GM12865 (cell line): ENCODE results near the gene IGSF9B.

ENCODE experiments used
- DNase-seq: peaks from one replicate; pipeline ENCODE4 v3.0.0; 2010; ENCODE audit warnings: low read depth
- H3K4me3 ChIP-seq: 2 replicates; pipeline ENCODE4 v1.5.1; 2011; ENCODE audit warnings: mild to moderate bottlenecking, low read depth, low read length, control low read depth
- CTCF ChIP-seq: IDR thresholded peaks from 2 replicates; pipeline ENCODE4 v1.5.1; 2011; ENCODE audit warnings: low read length, control low read depth, low read depth, inconsistent platforms; ENCODE audit not compliant: insufficient read depth; ENCODE audit errors: missing control alignments

Gene IGSF9B

GRCh38 chr11:133983660-133984316 lies 27.0 kb upstream of the IGSF9B start:
- H3K4me3 ChIP-seq = no peak overlapping the region
- DNase-seq = no peak
- TF ChIP-seq CTCF = no peak

GRCh38 chr11:133982876-133983275 lies 26.1 kb upstream of the IGSF9B start:
- no peak for DNase-seq
- no peak overlapping the region for H3K4me3 ChIP-seq

DNA sequence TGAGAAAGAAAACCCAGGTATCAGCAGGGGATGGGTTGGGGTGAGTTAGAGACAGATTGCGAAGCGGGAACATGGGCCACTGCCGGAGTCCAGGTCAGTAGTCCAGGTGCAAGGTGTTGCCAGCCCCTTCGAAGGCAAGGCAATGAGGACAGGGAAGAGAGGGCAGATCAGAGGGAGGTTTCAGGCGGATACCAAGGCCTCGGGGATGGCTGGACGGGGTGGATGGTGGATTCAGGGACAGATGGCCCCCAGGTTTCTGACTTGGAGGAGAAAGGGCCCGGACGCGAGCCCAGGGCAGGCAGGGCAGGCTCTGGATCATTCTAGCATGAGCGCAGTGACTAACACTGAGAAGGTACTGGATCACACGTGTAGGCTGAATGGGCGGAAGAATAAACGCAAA lies 25.4 kb upstream of the IGSF9B start:
- DNase-seq = no peak
- TF ChIP-seq CTCF = no peak
- H3K4me3 ChIP-seq = no peak overlapping the region

More at GRCh38 chr11:133982876-133983275, 26.1 kb upstream of the IGSF9B start:
- TF ChIP-seq CTCF = no peak

DNA sequence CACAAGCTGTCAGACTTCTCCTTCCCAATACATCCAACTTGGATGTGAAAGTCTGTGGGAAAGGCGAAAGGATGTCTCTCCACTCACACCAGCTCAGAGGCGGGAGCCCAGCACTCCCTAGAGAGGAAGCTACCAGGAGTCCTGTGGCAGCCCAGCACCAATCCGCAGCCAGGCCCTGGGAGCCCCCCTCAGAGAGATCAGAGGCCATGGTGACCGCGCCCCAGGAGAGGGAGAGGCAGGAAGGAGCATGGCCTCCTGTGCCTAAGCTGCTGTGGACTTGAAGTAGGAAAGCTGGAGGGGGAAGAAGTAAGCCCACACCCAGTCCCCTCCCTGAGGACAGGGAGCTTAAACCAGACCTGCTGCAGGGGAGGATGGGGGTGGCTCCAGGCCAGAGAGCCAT lies 24.4 kb upstream of the IGSF9B start:
- no peak for DNase-seq
- H3K4me3 ChIP-seq = no peak overlapping the region
- no peak for TF ChIP-seq CTCF

- H3K4me3 ChIP-seq = no peak overlapping the region
- DNase-seq = no peak
- TF ChIP-seq CTCF = no peak
Measured at GRCh38 chr11:133980665-133981064, 23.9 kb upstream of the IGSF9B start.

DNA sequence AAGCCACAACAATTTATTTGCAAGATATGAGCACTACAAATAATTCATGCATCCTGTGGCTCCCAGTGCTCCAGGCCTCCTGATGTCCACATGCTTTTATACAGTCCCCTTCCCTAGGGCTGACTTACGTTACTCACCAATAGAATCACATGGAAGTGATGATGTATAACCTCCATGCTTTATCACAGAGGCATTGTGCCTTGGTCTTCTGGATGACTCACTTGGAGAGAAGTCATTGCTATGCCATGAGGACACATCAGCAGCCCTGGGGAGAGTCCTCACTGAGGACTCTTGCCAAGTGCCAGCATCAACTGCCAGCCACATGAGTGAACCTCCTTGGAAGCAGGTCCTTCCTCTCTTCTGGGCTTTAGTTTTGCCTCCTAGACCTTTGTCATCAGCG lies 22.0 kb upstream of the IGSF9B start:
- H3K4me3 ChIP-seq = no peak overlapping the region
- DNase-seq = no peak
- TF ChIP-seq CTCF = no peak

GRCh38 chr11:133977067-133977677 lies 20.4 kb upstream of the IGSF9B start:
- TF ChIP-seq CTCF = no peak
- no peak overlapping the region for H3K4me3 ChIP-seq
- DNase-seq = peak; percentile 78
